Central memory CD4-positive, alpha-beta T cell (primary cell): Measurements from ENCODE around the gene AFF2.
"Not testable (repeated sequence)": the region's sequence is repeated elsewhere in the genome, so short reads cannot be mapped to it uniquely, and the experiment has no call there.

Experiments
- DNase-seq: peaks from one replicate; pipeline ENCODE4 v3.0.0; 2022

AFF2 gene

DNA sequence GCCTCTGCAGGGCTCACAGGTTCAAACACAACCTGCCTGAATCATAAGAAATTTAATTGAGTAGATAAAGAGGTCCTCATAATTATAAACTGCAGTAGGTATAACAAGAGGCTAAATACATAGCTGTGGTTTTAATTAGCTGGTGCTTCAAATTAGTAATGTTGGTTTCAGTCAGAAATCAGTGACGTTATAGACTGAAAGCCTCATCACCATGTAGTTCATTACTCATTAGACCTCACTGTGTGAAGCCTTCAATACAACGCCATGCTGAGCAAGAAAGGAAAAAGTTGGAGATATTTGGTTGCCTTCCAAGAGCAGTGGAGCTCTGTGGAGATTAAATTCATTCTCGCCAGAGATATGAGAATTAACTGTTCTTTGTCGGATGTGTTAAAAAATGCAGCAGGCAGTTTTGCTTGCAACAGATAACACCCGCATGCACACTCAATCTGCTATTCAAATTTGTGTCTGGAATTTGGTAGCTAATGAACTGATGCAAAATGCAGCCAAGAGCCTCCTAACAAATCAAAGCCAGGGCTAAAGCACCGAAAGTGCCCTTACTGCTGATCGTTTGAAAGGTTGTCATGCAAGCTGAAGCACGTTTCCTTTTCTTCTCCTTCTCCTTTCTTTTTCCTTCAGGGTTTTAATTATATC lies 148.9 kb downstream of the AFF2 start:
- no peak for DNase-seq

DNA sequence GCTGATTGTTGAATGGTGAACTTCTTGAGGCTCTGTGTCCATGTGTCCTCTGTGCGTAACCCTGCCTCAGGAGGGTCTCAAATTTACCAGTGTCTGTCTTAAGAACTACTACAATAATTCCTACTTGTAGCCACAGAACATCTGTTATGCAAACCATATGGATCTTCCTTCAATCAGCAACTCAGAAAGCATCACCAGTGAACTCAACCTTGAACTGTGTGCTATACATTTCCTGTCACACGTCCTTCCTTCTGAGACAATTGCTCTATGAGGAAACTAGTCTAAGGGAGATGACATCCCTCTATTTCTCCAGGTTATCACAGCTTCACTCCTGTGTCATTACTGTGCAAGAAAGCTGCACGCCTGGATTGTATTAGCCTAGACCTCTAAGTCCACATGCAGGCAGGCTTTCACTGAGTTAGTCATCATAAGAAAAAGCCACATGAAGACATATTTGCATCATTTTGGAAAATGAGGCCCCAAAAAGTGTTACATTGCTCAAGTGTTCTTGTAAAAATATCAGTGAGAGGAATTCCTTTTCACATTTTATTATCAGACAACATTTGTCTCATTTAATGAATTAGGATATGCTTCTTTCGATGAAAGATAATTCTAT lies 157.8 kb downstream of the AFF2 start:
- no peak for DNase-seq

DNA sequence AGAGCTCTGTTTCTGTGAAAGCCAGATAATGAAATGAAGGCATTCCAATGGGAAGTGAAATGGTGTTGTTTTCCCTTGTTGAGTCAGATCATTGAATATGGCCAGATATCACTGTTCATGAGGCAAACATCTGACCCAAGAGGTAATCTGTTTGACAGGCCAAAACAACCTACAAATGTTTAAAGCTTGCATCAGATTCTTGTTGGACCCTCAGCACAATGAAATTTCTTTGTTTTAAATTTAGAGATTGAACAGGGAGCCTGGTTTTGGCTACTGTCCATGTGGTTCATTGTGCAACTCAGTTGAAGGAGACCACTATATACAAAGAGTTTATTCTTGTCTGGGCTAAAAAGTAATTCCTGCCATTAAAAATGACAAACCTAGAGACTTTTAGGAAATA lies 159.1 kb downstream of the AFF2 start:
- no peak for DNase-seq

DNA sequence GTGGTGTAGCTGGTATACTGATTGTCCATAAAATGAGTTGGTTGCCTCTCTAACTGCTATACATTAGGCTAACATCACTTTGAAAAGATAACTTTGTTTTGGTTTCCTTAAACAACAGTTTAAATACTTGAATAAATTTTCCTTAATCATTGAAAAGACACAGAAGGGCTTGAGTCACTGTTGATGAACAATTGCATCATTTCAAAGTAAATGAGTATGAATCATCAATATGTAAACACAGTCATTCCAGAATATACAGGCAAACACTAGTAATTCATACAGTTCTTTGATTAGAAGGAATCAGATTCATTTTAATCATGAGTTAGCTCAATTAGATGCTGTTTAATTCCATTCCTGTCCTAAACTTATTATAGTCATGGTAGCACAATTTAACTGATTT lies 160.6 kb downstream of the AFF2 start:
- DNase-seq = no peak

DNA sequence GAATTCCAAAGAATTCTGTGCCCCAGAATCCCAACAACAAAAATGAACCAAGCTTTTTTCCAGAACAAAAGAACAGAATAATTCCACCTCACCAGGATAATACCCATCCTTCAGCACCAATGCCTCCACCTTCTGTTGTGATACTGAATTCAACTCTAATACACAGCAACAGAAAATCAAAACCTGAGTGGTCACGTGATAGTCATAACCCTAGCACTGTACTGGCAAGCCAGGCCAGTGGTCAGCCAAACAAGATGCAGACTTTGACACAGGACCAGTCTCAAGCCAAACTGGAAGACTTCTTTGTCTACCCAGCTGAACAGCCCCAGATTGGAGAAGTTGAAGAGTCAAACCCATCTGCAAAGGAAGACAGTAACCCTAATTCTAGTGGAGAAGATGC lies 161.6 kb downstream of the AFF2 start:
- DNase-seq = no peak

DNA sequence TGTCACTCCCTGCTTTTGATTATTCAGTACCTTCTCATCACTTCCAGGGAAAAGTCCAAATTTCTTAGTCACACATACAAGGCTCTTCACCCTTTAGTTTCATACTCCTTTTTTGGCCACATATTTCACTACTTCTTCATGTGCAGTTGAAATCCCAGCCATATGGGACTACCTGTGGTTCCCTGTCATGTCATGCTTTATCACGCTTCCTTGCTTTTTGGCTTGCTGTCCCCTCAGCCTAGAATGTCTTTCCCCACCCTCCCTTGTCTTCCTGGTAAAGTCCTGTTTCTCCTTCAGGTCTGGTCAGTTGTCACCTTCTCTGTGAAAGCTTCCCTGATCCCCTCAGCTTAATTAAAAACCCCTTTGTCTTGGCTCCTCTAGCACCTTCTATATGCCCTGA lies 163.8 kb downstream of the AFF2 start:
- no peak for DNase-seq

DNA sequence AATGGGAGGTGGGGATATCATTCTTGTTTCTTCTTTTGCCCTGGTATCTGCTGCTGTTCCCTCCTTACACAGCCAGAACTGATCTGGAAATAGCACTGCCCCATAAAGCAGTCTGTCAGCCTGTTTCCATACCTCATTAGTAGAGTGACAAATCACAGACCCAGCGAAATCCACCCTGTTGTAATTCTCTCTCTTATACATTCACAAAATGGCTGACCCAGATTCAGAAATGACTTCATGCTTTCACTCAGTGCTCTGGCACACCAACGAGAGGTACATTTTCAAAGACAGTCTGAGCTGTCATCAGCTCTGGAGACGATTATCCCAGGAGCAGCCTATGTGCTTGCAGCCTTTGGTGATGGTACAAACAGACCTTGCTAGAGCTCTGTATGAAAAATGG lies 164.6 kb downstream of the AFF2 start:
- no peak for DNase-seq

DNA sequence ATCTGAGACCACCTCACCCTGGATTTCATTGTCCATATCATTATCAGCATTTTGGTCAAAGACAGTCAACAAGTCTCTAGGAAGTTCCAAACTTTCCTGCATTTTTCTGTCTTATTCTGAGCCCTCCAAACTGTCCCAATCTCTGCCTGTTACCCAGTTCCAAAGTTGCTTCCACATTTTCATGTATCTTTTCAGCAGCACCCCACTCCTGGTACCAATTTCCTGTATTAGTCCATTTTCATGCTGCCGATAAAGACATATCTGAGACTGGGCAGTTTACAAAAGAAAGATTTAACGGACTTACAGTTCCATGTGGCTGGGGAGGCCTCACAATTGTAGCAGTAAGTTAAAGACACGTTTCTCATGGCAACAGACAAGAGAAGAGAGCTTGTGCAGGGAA lies 168.8 kb downstream of the AFF2 start:
- DNase-seq = not testable (repeated sequence)

DNA sequence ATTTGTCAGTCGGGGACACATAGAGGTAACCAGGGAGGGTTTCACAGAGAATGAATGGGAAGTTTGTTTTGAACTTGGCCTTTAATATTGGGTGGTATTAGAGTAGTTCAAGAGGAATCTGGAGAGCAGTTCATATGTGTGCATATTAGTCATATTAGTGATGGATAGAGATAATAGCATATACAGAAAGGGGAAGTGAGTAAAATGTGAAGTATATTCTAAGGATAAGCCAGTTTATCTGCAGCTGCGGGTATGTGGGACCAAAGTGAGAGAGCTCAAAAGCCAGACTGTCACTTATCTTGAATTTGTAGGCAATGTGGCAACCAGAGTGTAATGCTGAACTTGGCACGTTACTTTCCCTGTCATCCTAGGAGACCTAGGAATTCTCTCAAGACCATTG lies 169.9 kb downstream of the AFF2 start:
- no peak for DNase-seq

DNA sequence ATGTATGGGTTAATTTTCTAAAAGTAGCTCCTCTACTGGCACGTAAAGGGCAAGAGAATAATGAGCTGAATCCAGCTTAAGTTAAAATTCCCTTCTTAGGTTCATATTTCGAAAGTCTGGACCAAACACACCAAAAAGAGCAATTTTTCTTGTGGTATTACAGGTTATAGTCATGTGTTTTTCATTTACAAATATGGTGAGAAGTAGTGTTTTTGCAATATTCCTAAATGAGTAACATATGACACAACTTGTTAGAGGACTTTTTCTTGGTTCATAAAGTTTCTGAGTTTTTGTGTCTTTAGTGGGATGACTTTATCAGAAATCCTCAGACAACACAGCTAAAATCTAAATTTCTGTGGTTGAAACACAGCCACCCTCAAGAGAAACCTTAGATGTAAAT lies 172.1 kb downstream of the AFF2 start:
- no peak for DNase-seq

DNA sequence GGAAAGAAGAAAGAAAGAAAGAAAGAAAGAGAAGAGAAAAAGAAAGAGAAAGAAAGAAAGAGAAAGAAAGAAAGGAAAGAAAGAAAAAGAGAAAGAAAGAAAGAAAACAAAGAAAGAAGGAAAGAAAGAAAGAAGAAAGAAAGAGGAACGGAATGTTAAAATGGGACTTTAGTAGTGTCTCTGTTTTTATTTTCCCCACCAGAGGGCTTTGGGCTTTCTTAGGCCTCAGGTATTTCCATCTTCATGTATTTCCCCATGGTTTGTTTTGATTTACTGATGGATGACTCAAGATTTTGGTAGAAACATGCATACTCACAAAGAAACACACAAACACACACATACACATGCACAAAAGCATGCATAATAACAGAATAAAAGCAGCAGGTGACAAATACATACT lies 181.2 kb downstream of the AFF2 start:
- DNase-seq = no peak

DNA sequence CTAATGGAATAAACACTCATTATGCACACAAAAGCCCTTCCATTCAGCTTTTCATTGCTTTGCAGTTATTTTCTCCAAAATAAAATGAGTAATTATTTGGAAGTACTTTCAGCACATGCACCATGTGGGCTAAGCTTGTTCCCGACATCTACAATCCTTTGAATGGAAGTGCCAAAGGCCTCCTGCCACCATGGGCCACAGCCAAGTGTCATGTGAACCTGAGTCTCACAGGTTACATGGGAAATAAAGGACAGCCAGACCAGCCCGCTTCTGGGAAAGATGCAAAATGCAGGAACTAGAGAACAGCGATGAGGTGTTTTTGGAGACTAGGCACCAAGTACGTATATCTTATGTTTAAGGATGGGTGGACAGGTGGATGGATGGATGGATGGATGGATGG lies 181.8 kb downstream of the AFF2 start:
- DNase-seq = no peak

DNA sequence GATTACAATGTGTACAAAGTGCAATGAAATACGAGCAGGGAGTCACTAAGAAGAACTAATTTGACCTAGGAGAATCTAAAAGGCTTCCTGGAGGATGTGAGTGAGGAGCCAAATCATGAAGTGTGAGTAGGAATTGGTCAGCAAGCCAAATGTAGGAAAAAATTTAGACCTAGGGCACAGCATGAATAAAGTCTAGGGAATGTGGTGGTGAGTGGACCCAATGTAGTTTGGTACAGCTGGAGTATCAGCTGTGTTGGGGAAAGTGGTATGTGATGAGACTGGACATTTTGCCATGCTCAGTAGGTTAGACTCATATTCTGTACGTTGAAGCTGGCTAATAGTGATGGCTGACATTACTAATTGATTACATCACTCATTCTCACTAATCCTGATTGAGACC lies 191.0 kb downstream of the AFF2 start:
- DNase-seq = no peak

DNA sequence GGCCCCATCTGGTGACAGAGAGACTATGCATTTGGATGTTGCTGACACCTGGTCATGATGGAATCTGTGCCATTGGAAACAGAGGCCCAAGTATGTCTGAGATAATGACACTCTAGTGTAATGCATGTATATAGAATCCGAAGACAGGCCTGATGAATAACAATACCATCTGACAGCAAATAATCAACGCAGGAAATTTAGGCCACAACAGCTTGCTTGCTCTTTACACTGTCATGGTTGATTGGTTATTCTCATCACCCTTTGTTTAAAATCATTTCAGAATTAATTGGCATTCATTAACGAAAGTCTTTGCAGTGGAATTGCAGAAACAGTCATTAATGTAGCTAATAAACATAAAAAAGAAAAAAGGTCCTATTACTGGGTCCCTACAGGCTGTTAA lies 194.8 kb downstream of the AFF2 start:
- no peak for DNase-seq

DNA sequence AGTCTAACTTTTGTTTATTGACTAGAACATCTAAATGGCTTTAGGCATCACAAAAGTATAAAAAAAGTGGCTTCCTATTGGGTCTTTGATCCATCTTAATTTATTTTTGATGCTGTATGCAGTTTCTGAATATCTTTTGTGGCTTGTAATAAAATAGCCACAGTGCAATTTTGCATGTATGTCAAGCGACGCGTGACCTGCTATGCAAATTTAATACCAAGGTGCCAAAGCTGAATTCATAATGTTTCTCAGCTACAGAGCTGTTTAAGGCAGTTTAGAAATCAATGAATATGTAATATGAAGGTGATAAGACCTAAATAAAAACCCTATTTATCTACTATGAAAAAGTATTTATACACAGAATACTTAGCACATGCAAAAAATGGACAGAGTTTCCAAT lies 197.8 kb downstream of the AFF2 start:
- no peak for DNase-seq

DNA sequence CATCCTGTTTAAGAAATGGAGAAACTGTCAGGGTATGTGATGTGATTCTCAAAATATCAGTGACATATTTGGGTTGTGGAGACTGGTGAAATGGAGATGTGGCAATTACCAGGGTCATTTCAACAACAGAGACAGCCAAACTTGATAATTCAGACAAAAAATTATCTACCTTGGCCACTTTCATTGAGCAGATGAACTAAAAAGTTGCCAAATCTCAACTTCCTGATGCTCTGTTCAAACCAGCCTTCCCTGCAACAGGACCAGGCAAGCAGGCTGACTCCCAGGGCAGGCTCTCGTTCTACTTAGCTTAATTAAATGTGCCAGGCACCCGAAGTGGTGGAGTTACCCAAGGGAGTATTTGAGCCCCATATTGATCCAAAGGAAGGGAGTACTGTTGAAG lies 199.6 kb downstream of the AFF2 start:
- DNase-seq = no peak

DNA sequence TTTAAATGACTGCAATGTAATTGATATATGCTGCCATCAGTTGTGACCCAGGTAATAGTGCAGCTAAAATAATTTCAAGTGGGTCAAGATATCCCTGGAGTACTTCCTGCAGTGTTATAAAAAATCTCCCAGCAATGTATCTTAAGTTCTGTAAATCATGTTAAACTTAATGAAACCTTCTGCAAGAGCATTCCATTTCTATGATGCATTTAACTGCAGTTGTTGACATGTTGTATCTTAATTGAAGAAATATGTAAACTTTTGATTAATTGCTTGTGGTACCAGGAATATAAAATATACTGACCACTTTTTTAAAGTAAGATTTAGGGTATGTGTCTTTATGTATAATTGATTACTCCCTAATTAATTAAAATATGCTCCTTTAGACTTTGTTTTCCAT lies 213.6 kb downstream of the AFF2 start:
- DNase-seq = no peak

DNA sequence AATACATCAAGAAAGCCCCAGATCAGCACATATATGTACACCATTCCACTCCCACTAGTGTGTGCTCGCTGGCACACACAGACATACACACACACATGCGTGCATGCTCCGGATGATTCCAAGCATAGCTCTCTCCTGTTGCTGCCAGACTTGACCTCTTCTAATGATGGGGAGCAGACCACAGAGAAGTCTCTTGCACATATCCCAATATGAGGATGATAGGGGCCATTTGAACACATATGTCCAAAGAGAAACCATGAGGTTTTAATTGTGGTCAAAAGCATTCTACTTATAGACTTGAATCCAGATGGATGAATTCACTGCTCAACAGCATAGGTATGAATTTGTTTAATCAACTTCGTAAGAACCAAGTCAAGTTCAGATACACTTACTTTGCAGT lies 214.9 kb downstream of the AFF2 start:
- DNase-seq = no peak

DNA sequence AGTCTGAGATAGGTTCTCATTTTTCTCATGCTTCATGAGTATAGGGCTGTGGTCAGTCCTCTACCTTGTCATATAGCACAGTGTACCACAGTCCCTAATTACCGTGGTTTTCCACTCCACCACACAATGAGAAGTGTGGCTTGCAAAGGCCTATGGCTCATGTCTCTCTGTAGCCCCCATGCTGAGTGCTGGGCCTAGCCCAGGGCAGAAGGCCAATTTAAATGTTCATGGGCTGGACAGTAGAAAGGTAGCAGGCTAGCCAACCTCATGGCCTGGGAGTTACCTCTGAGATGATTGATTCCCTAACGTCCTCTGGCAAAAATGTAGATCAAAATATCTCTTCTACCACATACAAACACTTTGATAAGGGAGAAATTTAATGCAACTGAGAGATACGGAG lies 222.5 kb downstream of the AFF2 start:
- no peak for DNase-seq

DNA sequence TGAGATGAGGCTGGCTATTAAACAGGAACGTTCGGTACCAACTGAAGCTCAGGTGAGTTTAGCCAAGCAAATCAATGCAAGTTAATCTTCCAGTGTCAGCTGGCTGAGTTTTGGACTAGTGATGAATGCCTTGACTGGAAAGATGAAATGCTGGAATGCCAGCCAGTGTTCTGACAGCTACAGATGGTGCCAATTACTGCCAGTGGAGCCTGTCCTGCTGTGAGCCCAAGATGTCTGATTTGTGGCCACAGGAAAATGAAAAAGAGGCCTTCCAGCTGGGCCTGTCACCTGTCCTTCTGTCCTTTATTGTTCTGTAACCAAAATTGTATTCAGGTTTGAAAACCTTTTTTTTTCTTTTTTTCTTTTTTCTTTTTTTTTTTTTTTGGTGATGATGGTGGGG lies 223.1 kb downstream of the AFF2 start:
- DNase-seq = no peak

DNA sequence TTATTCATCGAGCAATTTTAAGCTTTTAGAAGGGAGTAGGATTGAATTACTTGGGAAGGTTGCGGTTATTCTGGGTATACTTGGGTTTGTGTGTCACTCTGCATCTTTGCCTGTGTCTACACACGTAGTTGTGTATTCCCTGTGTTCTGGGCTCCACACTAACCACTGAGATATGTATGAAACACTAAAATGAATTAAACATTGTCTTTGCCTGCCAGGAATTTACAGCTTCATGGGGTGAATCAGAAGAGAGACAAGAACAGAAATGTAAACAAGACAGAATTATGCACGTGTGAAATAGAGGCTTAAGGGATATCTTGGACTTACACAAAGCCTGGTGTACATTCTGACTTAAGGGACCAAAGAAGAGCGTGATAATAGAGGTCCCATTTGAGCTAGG lies 228.5 kb downstream of the AFF2 start:
- no peak for DNase-seq

DNA sequence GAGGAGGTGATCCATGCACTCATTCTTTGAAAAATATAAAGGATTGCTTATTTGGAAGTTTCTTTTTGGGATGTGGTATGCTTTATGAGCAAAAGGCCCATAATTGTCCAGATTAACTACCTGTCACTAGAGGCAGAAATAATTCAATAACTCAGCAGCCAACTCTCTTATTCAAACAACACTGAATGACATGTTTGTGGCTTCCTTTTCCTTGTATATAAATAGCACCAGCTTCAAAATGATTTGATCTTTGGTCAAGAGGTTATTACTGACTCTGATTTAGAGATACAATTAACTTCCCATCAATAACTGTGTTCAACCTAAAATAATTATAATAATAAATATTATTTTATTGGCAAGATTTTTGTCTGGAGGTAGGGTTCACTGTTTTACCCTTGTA lies 232.3 kb downstream of the AFF2 start:
- no peak for DNase-seq

DNA sequence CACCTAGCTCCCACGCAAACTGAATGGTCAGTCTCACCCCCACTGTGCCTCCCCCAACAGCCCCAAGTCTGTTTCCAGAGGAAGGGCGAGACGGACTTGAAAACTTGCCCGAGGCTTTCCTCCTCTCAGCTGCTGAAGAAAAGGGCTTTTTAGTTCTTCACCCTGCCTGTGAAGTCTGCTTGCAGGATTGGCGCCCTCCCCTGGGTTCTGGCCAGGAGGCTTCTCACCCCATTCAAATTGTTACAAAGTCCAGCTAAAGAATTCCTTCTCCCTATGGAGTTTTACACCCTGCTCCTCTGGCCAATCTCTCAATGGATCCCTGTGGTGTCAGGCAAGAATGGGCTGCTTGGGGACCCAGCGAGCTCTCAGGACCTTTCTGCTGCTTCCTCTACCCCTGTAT lies 241.0 kb downstream of the AFF2 start:
- no peak for DNase-seq

DNA sequence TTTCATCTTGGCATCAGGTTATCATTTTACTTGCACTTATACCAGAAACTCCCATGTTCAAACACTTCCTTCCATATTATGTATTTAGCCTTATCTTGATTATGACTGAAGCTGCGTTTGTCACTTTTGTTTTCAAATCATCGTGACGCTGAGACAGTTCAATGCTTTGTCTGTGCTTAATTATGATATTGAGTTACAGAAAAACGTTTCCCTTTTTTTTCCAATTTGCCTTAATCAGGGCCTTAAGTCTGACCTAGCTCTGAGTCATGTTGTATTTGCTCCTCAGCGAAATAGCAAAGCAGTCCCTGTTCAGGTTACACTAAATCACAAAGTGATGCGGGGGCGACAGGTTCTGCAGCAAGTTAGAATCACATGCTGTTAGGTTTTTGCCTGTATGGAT lies 254.7 kb downstream of the AFF2 start:
- DNase-seq = no peak

DNA sequence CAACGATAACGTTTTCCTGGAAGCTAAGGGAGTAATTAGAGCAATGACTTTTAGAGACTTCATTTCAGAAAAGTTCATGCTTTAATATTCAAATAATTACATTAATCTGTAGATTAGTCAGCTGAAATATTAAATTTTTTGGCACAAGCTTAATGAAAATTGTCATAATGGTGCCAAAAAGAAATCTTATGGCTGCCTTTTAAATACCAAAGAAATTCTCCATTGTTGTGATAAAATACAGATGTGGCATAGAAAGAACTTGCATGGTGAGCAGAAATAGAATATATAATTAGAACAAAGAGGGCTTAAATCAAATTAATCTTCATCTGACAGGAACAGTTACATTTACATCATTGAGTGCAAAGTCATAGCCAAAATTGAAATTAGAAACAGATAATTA lies 263.5 kb downstream of the AFF2 start:
- DNase-seq = no peak
